GM19239 (cell line): Measurements from ENCODE around the gene FHIT.

Source experiments
- DNase-seq: peaks from one replicate; pipeline ENCODE4 v3.0.0; 2011; ENCODE audit warnings: low spot score; ENCODE audit not compliant: insufficient read length
- FAIRE-seq: peaks from 2 replicates; lab custom pipeline; 2011; peaks lifted over from hg19 to GRCh38; lab: Jason Lieb, UNC

The FHIT gene

GRCh38 chr3:60185161-60185560 is 1066.1 kb downstream of the FHIT start:
- FAIRE-seq (peak; percentile 14), DNase-seq (no peak)

GRCh38 chr3:60182697-60183096 is 1068.6 kb downstream of the FHIT start:
- FAIRE-seq (no peak), DNase-seq (no peak)

DNA sequence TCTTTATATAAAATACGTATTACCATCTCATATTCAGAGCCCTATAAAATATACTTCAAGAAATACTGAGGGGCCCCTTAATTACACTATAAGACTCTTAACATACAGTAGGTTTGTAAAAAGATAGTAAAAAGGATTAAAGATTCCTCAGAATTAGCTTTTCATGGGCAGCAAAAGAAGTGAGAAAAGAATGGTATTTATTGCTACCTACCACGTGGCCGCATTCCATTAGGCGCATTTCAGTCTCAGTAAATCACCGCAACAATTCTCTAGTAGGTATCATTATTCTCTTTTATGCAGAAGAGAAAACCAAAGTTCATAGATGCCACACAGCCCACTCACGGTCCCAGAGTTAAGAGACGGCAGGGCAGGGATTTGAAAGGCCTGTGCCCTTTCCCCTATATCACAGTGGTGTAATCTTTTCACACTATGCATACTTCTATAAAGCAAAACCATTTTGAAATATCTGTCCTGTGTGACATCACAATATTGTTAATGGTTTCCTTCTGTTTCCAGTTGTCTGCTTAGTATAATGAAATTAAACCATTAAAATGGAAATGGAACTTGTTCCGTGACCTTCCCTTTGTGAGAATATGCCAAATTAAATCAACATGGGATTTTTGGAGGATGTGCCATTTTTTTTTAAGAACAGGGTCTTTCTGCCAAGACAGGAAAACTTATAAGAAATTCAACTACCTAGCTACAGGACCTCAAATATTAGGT is 1072.2 kb downstream of the FHIT start:
- DNase-seq (no peak), FAIRE-seq (no peak)

DNA sequence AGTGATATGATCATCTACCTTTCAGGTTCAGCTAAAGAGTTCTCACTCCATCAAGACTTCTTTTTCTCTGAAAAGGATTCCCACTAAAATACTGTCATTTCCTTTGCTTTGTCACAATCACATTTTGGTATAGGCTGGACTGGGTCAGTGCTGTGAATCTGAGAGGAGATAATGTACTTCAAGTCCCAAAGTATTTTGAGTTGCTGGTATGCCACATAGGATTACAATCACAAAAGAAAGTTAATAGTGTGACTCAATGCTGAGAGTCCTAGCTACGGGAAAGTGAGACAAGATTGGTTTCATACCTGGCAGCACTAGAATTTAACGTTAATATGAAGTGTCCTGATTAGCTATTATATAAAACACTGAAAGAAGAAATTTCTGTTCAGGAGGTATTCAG is 1073.5 kb downstream of the FHIT start:
- FAIRE-seq (no peak), DNase-seq (no peak)

- no peak for DNase-seq
- FAIRE-seq = no peak
Observed at GRCh38 chr3:60176614-60177013, 1074.6 kb downstream of the FHIT start.

- no peak for FAIRE-seq
- no peak for DNase-seq
Observed at GRCh38 chr3:60175680-60176079, 1075.6 kb downstream of the FHIT start.

DNA sequence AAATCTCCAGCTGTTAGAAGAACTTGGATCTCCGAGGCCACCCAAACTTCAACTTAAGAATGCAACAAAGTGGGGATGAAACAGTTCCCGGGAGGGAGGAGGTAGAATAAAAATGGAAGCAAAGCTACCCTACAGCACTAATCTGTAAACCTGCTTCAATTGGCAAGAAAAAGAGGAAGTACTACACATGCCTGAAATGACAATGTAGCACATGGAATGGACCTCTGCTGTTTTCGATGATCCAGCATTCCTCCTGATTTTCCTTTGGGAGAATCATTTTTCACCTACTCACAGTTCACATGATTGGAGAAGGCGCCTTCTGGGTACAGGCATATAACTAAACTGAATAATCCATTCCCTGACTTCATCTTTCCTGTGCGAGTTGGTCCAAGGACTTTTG is 1081.5 kb downstream of the FHIT start:
- no peak for FAIRE-seq

GRCh38 chr3:60167186-60167585 is 1084.1 kb downstream of the FHIT start:
- no peak for FAIRE-seq
- DNase-seq = no peak

More for the DNA sequence above, 1081.5 kb downstream of the FHIT start:
- DNase-seq = no peak

- DNase-seq = no peak
- FAIRE-seq = no peak
Observed at GRCh38 chr3:60160822-60161748, 1090.2 kb downstream of the FHIT start.

DNA sequence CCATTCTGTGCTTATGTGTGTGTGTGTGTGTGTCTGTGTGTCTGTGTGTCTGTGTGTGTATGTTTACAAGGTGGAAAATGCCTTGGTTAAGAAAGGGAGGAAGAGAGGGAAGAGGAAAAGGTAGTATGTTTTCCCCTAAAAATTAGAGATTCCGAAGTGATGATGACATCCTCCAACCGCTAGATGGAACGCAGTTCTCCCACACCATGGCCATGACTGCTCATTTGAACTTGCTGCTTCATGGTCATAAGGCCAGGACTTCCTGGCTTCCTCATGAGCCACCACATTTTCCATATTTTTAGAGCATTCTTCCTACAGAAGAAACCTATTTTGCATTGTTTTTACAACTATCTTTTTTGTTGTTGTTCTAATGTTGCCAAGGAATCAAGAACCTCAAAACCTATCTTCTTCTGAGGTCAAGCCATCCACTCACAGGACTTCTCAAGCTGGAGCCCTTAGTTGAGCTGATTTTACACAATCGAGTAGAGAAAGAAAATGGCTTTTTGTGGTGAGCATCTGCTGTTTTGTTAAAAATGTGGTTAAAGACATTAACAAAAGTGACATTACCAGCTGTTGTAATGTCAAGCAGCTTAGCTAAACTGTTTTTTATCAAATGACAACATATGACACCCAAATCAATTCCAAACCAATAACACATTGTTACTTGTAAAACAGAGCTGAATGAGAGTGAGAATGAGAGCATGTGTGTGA is 1091.0 kb downstream of the FHIT start:
- no peak for DNase-seq
- no peak for FAIRE-seq

GRCh38 chr3:60158035-60158434 is 1093.2 kb downstream of the FHIT start:
- DNase-seq (no peak), FAIRE-seq (no peak)

- FAIRE-seq (no peak), DNase-seq (no peak)
Observed at GRCh38 chr3:60154011-60154410, 1097.2 kb downstream of the FHIT start.

- FAIRE-seq (no peak), DNase-seq (no peak)
Observed at GRCh38 chr3:60153221-60153999, 1097.8 kb downstream of the FHIT start.

DNA sequence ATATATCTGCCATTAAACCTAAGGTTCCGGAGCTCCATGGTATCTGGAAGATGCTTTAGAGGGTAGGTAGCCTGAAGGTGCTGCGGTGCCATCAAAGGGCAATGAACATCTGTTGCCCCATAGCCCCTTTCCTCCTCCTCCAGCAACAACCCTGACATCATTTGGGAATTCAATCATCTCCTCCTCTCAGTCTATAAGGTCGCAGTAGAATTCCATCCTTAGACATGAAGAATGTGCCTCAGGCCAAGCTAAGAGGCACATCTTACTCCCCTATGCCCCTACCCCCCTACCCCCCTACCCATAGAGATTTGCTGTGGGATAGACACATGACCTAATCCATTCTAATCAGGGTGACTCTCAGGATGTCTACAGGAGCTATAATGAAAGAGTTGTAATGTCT is 1101.8 kb downstream of the FHIT start:
- no peak for FAIRE-seq
- no peak for DNase-seq

GRCh38 chr3:60147249-60147950 is 1103.9 kb downstream of the FHIT start:
- FAIRE-seq = no peak
- DNase-seq = no peak

- no peak for FAIRE-seq
- no peak for DNase-seq
Observed at GRCh38 chr3:60146121-60146520, 1105.1 kb downstream of the FHIT start.

- DNase-seq = no peak
- FAIRE-seq = no peak
Observed at GRCh38 chr3:60144071-60144470, 1107.2 kb downstream of the FHIT start.

DNA sequence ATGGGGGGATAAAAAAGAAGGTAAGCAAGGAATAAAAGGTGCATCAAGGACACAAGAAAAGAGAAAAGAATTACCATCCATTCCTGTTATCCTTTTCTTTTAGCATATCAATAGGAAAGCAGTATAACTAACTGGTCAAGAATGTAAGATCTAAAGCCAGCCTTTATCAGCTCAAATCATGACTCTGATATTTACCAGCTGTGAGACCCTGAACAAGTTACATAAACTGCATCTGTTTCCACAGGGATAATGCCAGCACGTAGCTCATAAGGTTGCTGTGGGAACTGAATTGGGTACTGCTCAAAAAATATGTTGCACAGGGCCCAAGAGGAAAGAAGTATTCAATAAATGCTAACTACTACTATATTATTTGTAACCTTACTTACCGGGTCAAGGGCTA is 1109.2 kb downstream of the FHIT start:
- DNase-seq = no peak
- FAIRE-seq = no peak

GRCh38 chr3:60140160-60140559 is 1111.1 kb downstream of the FHIT start:
- FAIRE-seq = no peak
- no peak for DNase-seq
